Prostate gland (tissue), 2 donors: ENCODE data around the gene PPM1A. TPM values are rescaled to one million over a fixed set of nuclear protein-coding genes. Genes with fewer than 3 reads are reported as not detected.
A peak's percentile ranks its signal among the peaks of the same experiment; 100 is the strongest.

Experiments used
- DNase-seq: peaks from one replicate; pipeline ENCODE4 v3.0.0-alpha.2; 2019; ENCODE audit warnings: low spot score
- H3K27ac ChIP-seq, 2 donors: fragments of 200-600 bp; sonication (generic); 2 replicates each; pipeline ENCODE4 v1.5.1; 2017 to 2019
- H3K27me3 ChIP-seq: fragments of 200-600 bp; sonication (generic); replicated peaks from 2 replicates; pipeline ENCODE4 v1.5.1; 2019; ENCODE audit not compliant: insufficient read depth
- H3K36me3 ChIP-seq, 2 donors: fragments of 200-600 bp; sonication (generic); 1 replicate in 1 of 2; 2 replicates in 1 of 2; pipeline versions ENCODE4 v1.5.1 to v1.8.1; 2017 to 2019
- H3K4me1 ChIP-seq: fragments of 200-600 bp; sonication (generic); replicated peaks from 2 replicates; pipeline ENCODE4 v1.5.1; 2019
- H3K4me3 ChIP-seq, 2 donors: fragments of 200-600 bp; sonication (generic); 2 replicates each; pipeline ENCODE4 v1.5.1; 2017 to 2019
- H3K9me3 ChIP-seq: fragments of 200-600 bp; sonication (generic); 2 replicates; pipeline ENCODE4 v1.5.1; 2017
- CTCF ChIP-seq, 4 experiments: fragments of 200-600 bp in 2 of 4; fragments of 450-650 bp in 2 of 4; sonication (generic) in 2 of 4; IDR thresholded peaks; 1 replicate in 3 of 4; 2 replicates in 1 of 4; pipeline ENCODE4 v1.5.1; 2016 to 2019; ENCODE audit warnings: antibody characterized with exemption in 4 of 4, mild to moderate bottlenecking in 2 of 4, moderate library complexity in 2 of 4
- POLR2A ChIP-seq: fragments of 450-650 bp; IDR thresholded peaks from one replicate; pipeline ENCODE4 v1.6.1; 2016; ENCODE audit warnings: antibody characterized with exemption, mild to moderate bottlenecking
- POLR2AphosphoS5 ChIP-seq: sonication (generic); formaldehyde crosslinking; IDR thresholded peaks from one replicate; pipeline ENCODE4 v1.6.1; 2017; ENCODE audit warnings: antibody characterized with exemption
- WGBS: methylation state at CpG from one replicate; pipeline ENCODE4 v1.1.5; 2018; 5-methylcytosine and 5-hydroxymethylcytosine counted together
- intact Hi-C: fragments of 100-400 bp; cut with DNase I; formaldehyde crosslinking; loops from one replicate; pipeline ENCODE4 v1.14.2; 2022
- total RNA-seq, 2 donors: library from RNA; depleted of rRNA; stranded (reverse); fragments of >200 nt; gene quantifications; one replicate each; pipeline ENCODE4 v1.1.0, GENCODE V29; 2016

Gene PPM1A
- total RNA-seq = 10 to 100 TPM; 41.4 to 50.6 TPM

- peak; percentile 87 for TF ChIP-seq POLR2A
- TF ChIP-seq POLR2AphosphoS5 = peak; percentile 94
- no peak for TF ChIP-seq CTCF (IDR thresholded peaks at IDR 0.05)
- under 1% methylated on average over 67 of the region's 74 CpGs for WGBS
- Histone ChIP-seq H3K27ac (peak within 1 kb of the TSS; percentile 99), H3K4me3 (peak within 1 kb of the TSS; percentile 90 to 95), H3K4me1 (peaks cover 7% of the 10 kb centered on the region), H3K9me3 (no peaks in the 10 kb centered on the region), H3K36me3 (no peaks in the 10 kb centered on the region), H3K27me3 (no peaks in the 10 kb centered on the region)
- intact Hi-C loops = loop anchor here (2.0 to 5.0 kb wide), 2 partner anchors 156 to 398 kb away; partner anchors contain the start of gene SIX1
- DNase-seq = peak; percentile 95
Observed at GRCh38 chr14:60248697-60249318, at the start of gene PPM1A. Gene PPM1A (plus strand): TSS chr14:60249221. CDS start chr14:60282704, 33,483 bp downstream.

GRCh38 chr14:60199321-60199720 is 49.7 kb upstream of the PPM1A start:
- peaks cover 6% of the 10 kb centered on the region for H3K4me1 ChIP-seq
- intact Hi-C loops = no loop called here
- H3K9me3 ChIP-seq = no peaks in the 10 kb centered on the region
- TF ChIP-seq CTCF (IDR thresholded peaks at IDR 0.05) = no peak
- TF ChIP-seq POLR2AphosphoS5 = no peak
- TF ChIP-seq POLR2A = no peak
- H3K27ac ChIP-seq = no peak overlapping the region
- no peaks in the 10 kb centered on the region for H3K36me3 ChIP-seq
- DNase-seq = no peak
- H3K27me3 ChIP-seq = no peaks in the 10 kb centered on the region
- H3K4me3 ChIP-seq = no peak overlapping the region

- Histone ChIP-seq H3K9me3 (no peaks in the 10 kb centered on the region), H3K4me1 (no peaks in the 10 kb centered on the region), H3K27me3 (no peaks in the 10 kb centered on the region), H3K27ac (no peak overlapping the region), H3K36me3 (no peaks in the 10 kb centered on the region), H3K4me3 (no peak overlapping the region)
- DNase-seq = no peak
- 40% methylated on average over 8 of the region's 8 CpGs for WGBS
- TF ChIP-seq CTCF (IDR thresholded peaks at IDR 0.05) (no peak), POLR2A (no peak), POLR2AphosphoS5 (no peak)
- intact Hi-C loops = no loop called here
Observed at GRCh38 chr14:60204104-60204842, 44.7 kb upstream of the PPM1A start.

- 75% methylated on average over 6 of the region's 6 CpGs for WGBS
Observed at GRCh38 chr14:60204843-60205774, 43.9 kb upstream of the PPM1A start.

More at GRCh38 chr14:60204843-60205774, 43.9 kb upstream of the PPM1A start:
- no peaks in the 10 kb centered on the region for H3K9me3 ChIP-seq
- no peaks in the 10 kb centered on the region for H3K36me3 ChIP-seq
- TF ChIP-seq CTCF (IDR thresholded peaks at IDR 0.05) = no peak
- no peak for TF ChIP-seq POLR2AphosphoS5
- no peak for TF ChIP-seq POLR2A
- no peaks in the 10 kb centered on the region for H3K4me1 ChIP-seq
- no peaks in the 10 kb centered on the region for H3K27me3 ChIP-seq
- intact Hi-C loops = no loop called here
- H3K4me3 ChIP-seq = no peak overlapping the region
- DNase-seq = no peak
- H3K27ac ChIP-seq = no peak overlapping the region
